ENCODE results near the gene ABCA7. TPM values are rescaled to one million over a fixed set of nuclear protein-coding genes. Genes with fewer than 3 reads are reported as not detected.

ABCA7 gene, protein sequence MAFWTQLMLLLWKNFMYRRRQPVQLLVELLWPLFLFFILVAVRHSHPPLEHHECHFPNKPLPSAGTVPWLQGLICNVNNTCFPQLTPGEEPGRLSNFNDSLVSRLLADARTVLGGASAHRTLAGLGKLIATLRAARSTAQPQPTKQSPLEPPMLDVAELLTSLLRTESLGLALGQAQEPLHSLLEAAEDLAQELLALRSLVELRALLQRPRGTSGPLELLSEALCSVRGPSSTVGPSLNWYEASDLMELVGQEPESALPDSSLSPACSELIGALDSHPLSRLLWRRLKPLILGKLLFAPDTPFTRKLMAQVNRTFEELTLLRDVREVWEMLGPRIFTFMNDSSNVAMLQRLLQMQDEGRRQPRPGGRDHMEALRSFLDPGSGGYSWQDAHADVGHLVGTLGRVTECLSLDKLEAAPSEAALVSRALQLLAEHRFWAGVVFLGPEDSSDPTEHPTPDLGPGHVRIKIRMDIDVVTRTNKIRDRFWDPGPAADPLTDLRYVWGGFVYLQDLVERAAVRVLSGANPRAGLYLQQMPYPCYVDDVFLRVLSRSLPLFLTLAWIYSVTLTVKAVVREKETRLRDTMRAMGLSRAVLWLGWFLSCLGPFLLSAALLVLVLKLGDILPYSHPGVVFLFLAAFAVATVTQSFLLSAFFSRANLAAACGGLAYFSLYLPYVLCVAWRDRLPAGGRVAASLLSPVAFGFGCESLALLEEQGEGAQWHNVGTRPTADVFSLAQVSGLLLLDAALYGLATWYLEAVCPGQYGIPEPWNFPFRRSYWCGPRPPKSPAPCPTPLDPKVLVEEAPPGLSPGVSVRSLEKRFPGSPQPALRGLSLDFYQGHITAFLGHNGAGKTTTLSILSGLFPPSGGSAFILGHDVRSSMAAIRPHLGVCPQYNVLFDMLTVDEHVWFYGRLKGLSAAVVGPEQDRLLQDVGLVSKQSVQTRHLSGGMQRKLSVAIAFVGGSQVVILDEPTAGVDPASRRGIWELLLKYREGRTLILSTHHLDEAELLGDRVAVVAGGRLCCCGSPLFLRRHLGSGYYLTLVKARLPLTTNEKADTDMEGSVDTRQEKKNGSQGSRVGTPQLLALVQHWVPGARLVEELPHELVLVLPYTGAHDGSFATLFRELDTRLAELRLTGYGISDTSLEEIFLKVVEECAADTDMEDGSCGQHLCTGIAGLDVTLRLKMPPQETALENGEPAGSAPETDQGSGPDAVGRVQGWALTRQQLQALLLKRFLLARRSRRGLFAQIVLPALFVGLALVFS (N-terminal part only)
- 44.1 and 44.3 TPM in 2 replicates for total RNA-seq

GRCh38 chr19:1039646-1040475 lies at the start of gene ABCA7:
ABCA7 (plus strand) TSS chr19:1040107; CDS start chr19:1041362, 1,255 bp downstream.
- intact Hi-C loops (cut with micrococcal nuclease): loop anchor here (2.0 to 5.0 kb wide), 3 partner anchors 19 to 212 kb away; partner anchors contain the start of genes RNU6-2 and TMEM259

DNA sequence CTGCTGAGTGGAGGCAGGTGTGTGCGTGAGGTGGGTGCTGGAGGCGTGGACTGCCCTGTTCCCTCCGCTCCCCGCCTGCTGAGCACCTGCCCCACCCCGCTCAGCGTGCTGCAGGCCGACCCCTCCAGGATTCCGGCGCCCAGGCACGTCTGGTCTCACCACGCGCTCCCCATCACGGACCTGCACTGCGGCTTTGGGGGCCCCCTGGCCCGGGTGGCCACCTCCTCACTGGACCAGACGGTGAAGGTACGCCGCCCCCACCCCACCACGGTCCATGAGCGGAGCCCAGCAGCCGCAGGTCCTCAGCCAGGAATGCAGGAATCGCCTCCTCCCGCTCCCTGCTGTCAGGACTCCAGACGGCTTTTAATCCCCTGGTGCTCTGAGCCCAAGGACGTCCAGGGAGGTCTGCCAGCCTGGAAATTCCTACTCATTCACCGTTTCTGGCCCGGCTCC lies 49.8 kb upstream of the ABCA7 start:
- intact Hi-C loops (cut with micrococcal nuclease): no loop called here

- intact Hi-C loops (cut with micrococcal nuclease): no loop called here
Measured at GRCh38 chr19:990746-991145, 49.2 kb upstream of the ABCA7 start.

DNA sequence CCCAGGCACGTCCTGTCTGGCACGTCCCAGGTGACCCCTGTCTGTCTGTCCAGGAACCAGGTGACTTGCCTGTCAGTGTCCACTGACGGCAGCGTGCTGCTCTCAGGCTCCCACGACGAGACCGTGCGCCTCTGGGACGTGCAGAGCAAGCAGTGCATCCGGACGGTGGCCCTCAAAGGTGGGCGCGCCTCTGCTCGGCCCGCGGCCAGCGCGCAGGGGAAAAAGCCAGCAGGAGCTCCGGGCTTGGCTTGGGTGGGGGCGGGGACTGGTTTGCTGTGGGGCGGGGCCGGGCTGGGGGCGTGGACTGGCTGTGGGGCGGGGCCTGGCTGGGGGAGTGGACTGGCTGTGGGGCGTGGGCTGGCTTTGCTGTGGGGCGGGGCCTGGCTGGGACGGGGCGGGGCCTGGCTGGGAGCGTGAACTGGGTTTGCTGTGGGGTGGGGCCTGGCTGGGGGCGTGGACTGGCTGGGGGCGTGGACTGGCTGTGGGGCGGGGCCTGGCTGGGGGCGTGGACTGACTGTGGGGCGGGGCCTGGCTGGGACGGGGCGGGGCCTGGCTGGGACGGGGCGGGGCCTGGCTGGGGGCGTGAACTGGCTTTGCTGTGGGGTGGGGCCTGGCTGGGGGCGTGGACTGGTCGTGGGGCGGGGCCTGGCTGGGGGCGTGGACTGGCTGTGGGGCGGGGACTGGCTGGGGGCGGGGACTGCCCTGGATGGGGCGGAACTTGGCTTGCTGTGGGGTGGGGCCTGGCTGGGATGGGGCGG lies 48.6 kb upstream of the ABCA7 start:
- intact Hi-C loops (cut with micrococcal nuclease): no loop called here

DNA sequence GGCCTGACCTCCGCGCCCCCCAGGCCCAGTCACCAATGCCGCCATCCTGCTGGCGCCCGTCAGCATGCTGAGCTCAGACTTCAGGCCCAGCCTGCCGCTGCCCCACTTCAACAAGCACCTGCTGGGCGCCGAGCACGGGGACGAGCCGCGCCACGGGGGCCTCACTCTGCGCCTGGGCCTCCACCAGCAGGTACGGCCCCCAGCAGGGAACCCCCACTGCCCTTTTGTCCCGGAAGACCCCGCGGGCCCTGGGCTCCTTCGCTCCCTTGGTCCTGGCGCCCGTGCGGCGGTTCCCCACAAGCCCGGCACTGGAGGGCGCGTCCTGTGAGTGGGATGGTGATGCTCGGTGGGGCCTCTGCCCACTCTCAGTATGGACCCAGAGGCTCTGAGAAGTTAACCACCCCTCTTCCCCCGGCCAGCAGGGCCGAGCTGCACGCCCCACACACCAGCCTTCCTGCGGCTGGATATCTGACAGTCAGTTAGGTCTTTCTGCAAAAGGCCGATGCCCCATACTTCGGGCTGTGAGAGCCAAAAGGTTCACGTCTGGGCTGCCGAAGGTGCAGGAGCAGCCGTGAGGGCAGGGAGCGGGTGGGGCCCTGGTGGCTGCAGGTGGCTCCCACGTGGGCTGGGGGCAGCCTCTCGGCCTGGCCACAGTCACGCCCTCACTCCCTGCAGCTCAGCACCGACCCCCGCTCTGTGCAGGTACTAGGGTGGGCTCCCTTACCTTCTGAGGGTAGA lies 47.8 kb upstream of the ABCA7 start:
- intact Hi-C loops (cut with micrococcal nuclease): no loop called here

DNA sequence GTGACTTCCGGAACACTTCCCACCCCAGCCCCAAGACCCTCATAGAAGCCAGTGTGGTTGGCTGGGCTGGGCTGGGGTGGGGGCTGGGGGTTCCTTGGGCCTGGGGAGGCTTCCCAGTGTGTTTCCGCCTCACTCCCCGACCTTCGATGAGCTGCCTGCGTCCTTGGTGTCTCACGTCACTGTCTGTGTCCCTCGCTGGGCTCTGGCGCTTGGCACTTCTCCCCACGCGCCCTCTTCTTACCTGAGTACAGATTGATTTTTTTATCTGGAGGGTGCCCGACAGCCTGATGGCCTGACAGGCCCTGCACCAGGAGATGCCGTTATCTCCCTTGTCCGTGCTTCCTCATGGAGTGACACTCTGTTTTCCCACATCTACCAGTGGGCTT lies 47.2 kb upstream of the ABCA7 start:
- intact Hi-C loops (cut with micrococcal nuclease): no loop called here

GRCh38 chr19:993361-993830 lies 46.5 kb upstream of the ABCA7 start:
- intact Hi-C loops (cut with micrococcal nuclease): no loop called here

- intact Hi-C loops (cut with micrococcal nuclease): no loop called here
Measured at GRCh38 chr19:993831-994393, 46.0 kb upstream of the ABCA7 start.

DNA sequence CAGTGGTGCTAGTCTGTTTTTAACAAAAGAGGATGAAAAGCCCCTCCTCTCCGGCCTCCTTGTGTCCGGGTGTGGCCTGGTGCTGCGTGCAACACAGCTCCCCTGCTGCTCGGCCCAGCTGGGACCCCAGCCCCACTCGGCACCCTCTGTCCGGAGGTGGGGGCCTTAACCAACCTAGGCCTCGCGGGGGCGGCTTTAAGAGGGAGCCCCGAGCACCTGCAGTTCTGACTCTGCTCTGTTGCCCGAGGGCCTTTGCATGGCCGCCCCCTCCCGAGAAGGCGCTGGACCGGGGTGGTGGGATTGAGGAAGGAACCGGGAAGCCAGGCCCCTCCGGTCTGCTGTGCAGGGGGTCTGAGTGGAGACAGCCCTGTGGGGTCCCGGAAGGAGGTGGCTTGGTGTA lies 45.4 kb upstream of the ABCA7 start:
- intact Hi-C loops (cut with micrococcal nuclease): no loop called here

GRCh38 chr19:995051-995827 lies 44.7 kb upstream of the ABCA7 start:
- intact Hi-C loops (cut with micrococcal nuclease): loop anchor here (5.0 kb wide), 1 partner anchor 133 kb away; no protein-coding TSS in a partner anchor

GRCh38 chr19:996051-996838 lies 43.7 kb upstream of the ABCA7 start:
- intact Hi-C loops (cut with micrococcal nuclease): loop anchor here (5.0 kb wide), 1 partner anchor 134 kb away; no protein-coding TSS in a partner anchor

DNA sequence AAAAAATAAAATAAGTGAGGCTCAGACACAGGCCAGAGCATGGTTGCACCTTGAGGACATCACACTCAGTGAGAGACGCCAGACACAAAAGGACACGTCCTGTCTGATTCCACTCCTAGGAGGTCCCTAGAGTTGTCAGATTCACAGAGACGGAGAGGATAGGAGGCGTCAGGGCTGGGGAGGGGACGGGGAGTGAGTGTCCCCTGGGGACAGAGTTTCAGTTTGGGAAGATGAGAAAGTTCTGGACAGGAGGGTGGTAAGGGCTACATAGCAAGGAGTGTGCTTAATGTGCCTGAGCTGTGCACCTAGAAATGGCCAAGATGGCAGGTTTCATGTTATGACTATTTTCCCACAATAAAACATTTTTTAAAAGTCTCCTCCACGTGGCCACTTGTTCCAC lies 41.8 kb upstream of the ABCA7 start:
- intact Hi-C loops (cut with micrococcal nuclease): loop anchor here (5.0 kb wide), 1 partner anchor 136 kb away; no protein-coding TSS in a partner anchor

GRCh38 chr19:999379-999719 lies 40.6 kb upstream of the ABCA7 start:
- intact Hi-C loops (cut with micrococcal nuclease): loop anchor here (5.0 kb wide), 1 partner anchor 137 kb away; no protein-coding TSS in a partner anchor

- intact Hi-C loops (cut with micrococcal nuclease): no loop called here
Measured at GRCh38 chr19:1000095-1000494, 39.8 kb upstream of the ABCA7 start, which contains the start of gene GRIN3B. GRIN3B (plus strand) TSS chr19:1000419; CDS start chr19:1000438, 19 bp downstream.

DNA sequence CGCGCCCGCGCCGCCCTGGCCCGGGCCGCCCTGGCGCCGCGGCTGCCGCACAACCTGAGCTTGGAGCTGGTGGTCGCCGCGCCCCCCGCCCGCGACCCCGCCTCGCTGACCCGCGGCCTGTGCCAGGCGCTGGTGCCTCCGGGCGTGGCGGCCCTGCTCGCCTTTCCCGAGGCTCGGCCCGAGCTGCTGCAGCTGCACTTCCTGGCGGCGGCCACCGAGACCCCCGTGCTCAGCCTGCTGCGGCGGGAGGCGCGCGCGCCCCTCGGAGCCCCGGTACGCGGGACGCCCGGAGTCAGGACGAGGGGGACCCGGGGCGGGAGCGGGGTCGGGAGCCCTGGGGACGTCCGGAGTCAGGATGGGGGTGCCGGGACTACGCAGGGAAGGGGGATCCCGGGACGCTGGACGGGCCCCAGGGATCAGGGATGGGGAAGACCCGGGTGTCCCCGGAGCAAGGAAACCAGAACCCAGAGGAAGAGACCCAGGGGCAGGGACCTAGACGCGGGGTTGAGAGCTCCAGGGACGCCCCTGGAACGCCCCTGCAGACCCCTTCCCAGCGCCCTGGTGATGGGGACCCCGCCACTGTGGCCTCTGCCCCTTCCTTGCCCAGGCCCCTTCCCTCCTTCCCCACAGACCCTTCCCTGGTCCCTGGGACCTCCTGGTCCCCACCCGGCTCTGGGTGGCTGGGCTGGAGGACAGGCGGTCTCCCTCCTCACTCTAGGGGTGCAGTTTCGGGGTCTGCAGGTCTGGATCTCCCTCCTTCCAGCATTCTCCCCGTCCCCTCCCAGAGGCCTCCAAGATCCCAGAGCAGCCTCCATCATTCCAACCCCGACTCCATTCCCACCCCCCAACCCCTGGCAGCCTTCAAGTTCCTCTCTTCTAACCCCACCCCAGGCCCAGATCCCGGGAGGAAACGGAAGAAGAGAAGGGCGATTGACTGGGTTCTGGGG lies 39.0 kb upstream of the ABCA7 start:
- intact Hi-C loops (cut with micrococcal nuclease): loop anchor here (1.0 kb wide), 1 partner anchor 80 kb away; no protein-coding TSS in a partner anchor

Data from T-helper 2 cell treated with Interferon-gamma antibody and Interleukin-4, amounts not matched to agents 100 ng/mL and 5 ng/mL, for 36 hours (primary cell).